ENCODE results near the gene RBM4B.
"Not testable (repeated sequence)": the region's sequence is repeated elsewhere in the genome, so short reads cannot be mapped to it uniquely, and the experiment has no call there.

RBM4B gene

DNA sequence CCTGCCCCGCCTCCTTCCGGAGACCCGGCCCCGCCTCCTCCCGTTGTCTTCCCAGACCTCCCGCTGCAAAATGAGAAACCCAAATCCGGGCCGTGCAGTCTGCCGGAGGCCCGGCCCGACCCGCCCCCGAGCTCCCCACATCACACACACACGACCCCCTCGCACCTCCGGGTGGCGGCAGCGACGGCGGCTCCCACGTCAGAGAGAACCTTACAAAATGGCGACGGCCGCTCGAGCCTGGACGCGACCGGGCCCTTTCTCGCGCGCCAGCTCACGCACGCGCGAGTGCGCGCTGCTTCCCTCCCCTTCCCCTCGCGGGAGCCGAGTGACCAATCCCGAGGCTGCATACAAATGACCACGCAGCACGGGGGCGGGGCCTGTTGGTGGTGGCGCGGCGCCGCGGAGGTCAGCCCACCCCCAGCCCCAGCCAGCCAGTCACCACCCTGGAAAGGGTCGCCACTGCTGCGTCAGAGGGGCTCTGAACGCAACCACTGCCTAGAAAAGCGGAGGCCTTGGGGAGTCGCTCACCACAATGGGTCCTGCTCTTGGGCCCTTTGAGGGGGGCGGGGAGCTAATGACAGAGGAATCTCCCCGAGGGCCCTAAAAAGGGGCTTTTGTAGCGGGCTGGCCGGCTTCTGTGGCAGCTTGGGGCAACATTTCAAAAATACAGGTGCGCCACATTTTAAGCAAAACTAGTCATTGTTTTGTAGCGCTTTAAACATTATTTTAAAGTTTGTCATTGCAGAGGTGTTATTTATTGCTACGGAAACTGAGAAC, at the start of gene RBM4B:
TSS of gene RBM4B (minus strand) at position 289 of the 777 bp plus-strand sequence. CDS start 808 bp downstream, outside the sequence.
- DNase-seq (ENCODE audit: low read depth), result peak; percentile 96

GRCh38 chr11:66725647-66726046, 48.0 kb upstream of the RBM4B start:
- no peak for DNase-seq (ENCODE audit: low read depth)

GRCh38 chr11:66725114-66725513, 47.4 kb upstream of the RBM4B start:
- DNase-seq (ENCODE audit: low read depth), result no peak

GRCh38 chr11:66724167-66724566, 46.5 kb upstream of the RBM4B start:
- not testable (repeated sequence) for DNase-seq (ENCODE audit: low read depth)

DNA sequence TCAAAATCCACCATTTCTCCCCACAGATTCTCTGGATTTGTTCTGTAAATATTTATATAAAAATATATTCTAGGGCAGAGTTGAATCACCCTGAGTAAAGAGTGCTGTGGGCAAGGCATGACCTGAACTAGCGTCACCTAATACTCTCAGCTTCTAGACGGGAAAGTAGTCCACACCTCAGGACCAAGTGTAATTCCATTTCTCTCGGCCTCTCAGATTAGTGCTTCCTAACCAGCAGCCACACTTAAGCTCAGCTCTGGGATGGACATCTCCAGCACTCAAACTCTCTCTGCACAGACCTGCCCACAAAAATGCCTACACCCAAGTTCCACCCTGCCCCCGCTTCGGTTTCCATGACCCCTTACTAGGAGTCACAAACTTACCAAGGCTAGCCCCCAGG, 46.0 kb upstream of the RBM4B start:
- no peak for DNase-seq (ENCODE audit: low read depth)

- no peak for DNase-seq (ENCODE audit: low read depth)
These were observed 45.3 kb upstream of the RBM4B start for GRCh38 chr11:66722745-66723651.

DNA sequence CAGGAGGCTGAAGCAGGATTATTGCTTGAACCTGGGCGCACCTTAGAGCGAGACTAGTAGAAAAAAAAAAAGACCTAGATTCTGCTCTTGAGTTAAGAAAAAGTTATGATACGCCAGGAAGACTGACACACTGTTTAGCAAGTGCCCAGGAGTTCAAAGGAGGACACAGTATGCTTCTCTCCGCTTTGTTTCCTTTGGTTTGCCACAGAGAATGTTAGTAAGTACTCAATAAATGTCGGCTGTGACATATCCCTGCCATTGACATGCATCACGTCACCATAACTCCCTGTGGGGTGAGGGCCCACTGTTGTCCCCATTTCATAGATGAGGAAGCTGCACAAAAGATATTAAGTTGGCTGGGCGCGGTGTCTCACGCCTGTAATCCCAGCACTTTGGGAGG, 44.3 kb upstream of the RBM4B start:
- no peak for DNase-seq (ENCODE audit: low read depth)

DNA sequence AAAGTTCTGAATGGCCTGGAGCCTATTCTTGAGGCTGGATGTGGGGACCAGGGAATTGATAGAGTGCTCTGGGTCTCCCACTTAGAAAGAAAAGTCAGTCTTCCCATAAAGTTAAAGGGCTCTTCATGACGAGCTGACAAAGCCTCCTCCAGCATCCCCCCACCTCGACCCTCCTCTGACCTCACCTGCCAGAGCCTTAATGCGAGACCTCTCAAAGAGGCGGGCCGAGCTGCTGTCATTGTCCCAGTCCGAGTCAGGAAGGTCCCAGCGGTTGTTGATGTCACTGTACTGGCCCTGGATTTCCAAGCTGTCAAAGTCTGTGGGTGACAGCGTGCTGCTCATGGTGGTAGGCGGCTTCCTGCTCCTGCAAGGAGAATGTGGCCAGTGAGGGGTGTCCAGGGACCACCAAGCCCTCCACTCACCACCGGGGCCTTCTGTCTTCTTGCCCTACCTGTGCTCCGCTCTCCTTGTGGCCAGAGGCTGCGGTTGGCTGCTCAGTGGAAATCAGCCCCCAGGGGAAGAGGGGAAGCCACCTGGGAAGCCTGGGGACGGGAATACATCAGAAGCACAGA, 43.3 kb upstream of the RBM4B start:
- DNase-seq (ENCODE audit: low read depth), result no peak

- no peak for DNase-seq (ENCODE audit: low read depth)
These were observed 42.7 kb upstream of the RBM4B start for GRCh38 chr11:66720223-66720898.

DNA sequence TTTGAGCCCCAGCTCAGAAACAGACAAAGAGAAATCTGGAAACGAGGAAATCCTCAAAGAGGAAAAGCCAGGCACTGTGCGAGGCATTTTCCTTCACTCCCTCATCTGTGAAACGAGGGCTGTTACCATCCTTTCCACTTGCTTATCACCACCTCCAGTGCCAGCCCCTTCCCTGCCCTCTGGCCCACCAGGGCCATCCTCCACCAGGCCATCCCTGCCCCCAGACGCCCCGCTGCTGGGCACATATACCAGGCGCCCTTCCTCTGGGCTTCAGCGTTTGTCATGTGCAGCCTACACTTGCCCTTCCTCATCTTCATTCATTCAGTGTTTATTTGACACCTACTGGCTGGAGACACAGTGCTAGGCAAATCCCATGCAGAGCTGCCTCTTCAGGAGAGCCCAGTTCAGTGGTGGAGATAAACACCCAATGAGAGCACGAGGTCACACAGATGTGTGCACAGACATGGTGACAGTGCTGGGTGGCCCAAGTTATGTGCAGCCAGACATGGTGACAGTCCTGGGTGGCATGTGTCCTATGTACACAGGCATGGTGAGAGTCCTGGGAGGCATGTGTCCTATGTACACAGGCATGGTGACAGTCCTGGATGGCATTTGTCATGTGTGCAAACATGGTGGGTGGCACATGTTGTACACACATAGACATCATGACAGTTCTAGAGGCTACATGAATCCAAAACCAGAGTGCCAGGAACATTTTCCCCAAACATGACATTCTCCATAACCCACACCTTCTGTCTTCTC, 41.6 kb upstream of the RBM4B start:
- DNase-seq (ENCODE audit: low read depth), result no peak

GRCh38 chr11:66718320-66718971, 40.8 kb upstream of the RBM4B start:
- no peak for DNase-seq (ENCODE audit: low read depth)

DNA sequence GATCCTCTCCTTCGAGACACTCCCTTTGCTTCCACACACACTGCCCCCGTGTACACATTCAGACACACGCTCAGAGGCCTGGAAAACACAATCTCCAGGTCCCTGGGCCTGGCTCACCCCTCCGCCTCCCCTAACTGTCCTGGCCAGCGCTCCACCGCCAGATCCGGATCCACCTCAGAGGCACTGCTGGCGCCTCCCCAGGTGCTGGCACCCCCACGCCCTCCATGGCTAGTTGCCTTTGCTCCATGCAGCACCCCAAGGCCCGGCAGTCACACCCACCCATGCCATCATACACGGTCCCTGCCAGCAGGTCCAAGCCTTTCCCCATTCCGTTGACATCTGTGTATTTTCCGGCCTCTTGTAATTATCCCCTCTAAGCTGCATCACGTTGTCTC, 40.2 kb upstream of the RBM4B start:
- no peak for DNase-seq (ENCODE audit: low read depth)

DNA sequence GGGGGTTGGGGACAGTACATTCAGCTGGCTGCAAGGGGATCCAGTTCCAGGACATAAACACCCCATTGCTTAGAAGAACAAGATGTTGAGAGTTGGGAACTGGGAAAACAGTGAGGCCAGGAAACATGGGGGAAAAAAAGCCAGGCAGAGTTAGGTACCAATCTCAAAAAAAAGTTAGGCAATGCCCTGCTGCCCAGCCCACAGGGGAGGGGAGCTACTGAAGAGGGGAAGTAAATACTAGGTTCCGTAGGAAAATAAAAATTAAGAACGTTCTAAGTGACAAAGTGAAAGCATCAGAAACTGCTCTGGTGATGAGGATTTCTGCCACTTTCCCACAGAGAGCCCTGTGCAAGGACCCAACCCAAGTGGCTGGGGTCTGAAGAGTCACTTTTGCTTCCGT, 39.3 kb upstream of the RBM4B start:
- DNase-seq (ENCODE audit: low read depth), result no peak

DNA sequence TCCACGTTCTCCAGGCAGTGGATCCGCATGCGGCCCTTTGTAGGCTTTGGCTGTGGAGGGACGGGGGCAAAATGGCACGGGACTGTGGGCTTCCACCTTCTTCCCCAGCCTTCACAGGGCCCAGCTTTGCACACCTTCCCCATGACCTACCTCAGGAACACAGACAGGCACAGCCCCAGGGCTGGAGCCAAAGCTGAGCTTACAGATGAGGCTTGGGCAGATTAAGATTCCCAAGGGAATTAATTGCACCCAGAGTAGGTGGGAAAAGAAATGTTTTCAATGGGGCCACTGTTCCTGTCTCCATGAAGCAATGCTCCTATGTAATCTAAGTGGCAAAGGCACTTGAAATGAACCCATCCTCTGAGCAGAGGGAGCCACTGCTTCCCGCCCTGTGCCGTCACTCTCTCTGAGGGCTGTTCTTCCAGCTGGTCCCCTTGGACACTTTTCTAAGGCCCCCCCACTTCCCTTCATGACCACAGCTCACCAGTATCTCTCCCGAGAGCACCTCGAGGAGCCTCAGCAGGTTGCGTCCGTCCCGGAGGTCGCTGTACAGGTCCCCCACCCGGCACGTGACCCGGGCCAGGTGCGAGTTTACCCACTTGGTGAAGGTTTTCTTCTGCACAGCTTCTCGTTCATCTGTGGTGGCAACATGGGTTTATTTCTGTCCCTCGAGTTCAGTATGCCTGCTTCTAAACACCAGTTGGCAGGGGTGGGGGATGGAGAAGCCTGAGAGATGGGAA, 37.8 kb upstream of the RBM4B start:
- DNase-seq (ENCODE audit: low read depth), result no peak

- DNase-seq (ENCODE audit: low read depth), result no peak
These were observed 36.2 kb upstream of the RBM4B start for GRCh38 chr11:66713746-66714480.

DNA sequence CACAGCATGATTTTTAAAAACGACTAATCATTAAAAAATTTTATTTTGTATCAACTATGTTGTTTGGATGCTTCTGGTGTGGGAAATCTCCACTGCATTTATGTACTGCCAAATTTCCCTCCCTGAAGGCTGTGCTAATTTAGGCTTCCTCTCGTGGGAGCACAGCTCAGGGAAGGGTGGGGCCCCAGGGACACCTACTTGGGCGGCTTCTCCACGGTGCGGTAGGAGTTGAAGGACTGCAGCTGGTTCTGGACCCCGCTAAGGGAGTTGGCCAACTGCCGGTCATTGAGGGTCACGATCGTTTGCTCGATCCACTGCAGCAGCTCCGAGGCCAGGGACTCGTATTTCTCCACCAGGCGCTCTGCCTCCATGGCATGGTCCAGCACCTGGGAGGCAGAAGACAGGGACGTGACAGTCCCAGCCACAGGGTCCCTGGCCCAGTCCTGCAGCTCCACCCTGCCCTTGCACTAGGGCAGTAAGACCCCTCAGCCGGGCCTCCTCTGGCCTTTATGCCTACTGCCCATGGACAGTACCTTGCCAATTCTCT, 32.8 kb upstream of the RBM4B start:
- no peak for DNase-seq (ENCODE audit: low read depth)

DNA sequence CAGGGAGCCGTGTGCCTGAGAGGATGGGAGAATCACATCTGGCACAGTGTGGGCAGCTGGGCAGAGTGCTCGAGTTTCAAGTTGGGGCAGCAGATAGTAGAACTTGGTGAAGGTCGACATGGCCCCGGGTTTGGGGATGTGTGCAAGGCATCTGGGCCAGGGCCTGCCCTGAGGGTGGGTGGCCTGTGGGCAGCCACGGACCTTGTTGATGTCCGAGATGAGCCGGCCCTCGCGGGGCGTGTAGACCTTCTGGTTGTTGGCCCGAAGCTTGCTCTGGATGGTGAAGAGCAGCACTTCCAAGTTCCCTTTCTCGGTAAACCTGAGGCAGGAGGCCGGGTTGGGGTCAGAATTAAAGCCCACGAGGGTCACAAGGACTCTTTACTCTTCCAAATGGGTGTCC, 31.0 kb upstream of the RBM4B start:
- DNase-seq (ENCODE audit: low read depth), result no peak

DNA sequence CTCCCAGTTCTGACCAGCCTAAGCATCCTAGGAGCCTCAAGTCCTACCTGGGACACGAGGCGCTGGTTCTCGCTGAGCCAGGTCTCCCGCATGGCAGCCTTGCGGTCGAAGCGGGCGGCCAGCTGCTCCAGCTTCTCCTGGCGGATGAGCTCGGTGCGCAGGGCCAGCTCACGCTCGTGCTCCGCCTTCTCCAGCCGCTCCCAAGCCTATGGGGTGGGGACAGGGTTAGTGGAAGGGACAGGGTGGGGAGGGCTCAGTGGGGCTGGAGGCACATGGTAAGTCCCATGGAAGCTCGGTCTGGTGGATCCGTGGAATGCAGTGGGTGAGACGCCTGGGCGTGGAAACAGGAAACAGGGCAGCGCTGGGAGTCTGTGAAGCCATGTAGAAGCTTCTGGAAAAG, 30.4 kb upstream of the RBM4B start:
- no peak for DNase-seq (ENCODE audit: low read depth)

GRCh38 chr11:66707486-66707885, 29.8 kb upstream of the RBM4B start:
- no peak for DNase-seq (ENCODE audit: low read depth)
